OCI-LY7 (cell line): ENCODE measurements around the gene CMSS1. TPM values are rescaled to one million over a fixed set of nuclear protein-coding genes. Genes with fewer than 3 reads are reported as not detected.

Experiments used
- BruUV-seq: library from RNA; stranded (reverse); fragments of 400-500 nt; replicated peaks from 2 replicates; lab custom pipeline; 2021; lab: Mats Ljungman, UMichigan
- CTCF ChIA-PET: fragments of 300-600 bp; sonication (Branson Sonifier 250); formaldehyde crosslinking; loops from one replicate; lab custom pipeline; 2022; ENCODE audit warnings: antibody characterized with exemption; ENCODE audit not compliant: unreplicated experiment; lab: Charles Lee
- POLR2A ChIA-PET: fragments of 300-600 bp; sonication (Branson Sonifier 250); formaldehyde crosslinking; loops from one replicate; lab custom pipeline; 2022; ENCODE audit warnings: antibody characterized with exemption; lab: Charles Lee
- DNase-seq: peaks from one replicate; pipeline ENCODE4 v3.0.0-alpha.2; 2015; ENCODE audit warnings: low spot score
- H2AFZ ChIP-seq: fragments of 200-600 bp; sonication (generic), shearing (Covaris generic); 2 replicates; pipeline ENCODE4 v1.6.1; 2014; ENCODE audit warnings: mild to moderate bottlenecking, antibody characterized with exemption, low read length, moderate library complexity
- H3K27ac ChIP-seq: fragments of 200-600 bp; sonication (generic); 2 replicates; pipeline ENCODE4 v1.5.1; 2014; ENCODE audit warnings: mixed run types, low read depth, mild to moderate bottlenecking, moderate library complexity, low read length, inconsistent platforms; ENCODE audit not compliant: poor library complexity, severe bottlenecking
- H3K36me3 ChIP-seq: fragments of 200-600 bp; sonication (generic); 2 replicates; pipeline ENCODE4 v1.6.1; 2014; ENCODE audit warnings: mild to moderate bottlenecking, antibody characterized with exemption, low read length, moderate library complexity, mixed read lengths; ENCODE audit not compliant: insufficient read depth
- H3K4me1 ChIP-seq: fragments of 200-600 bp; sonication (generic); 2 replicates; pipeline ENCODE4 v1.5.1; 2014; ENCODE audit warnings: mild to moderate bottlenecking, low read length; ENCODE audit not compliant: insufficient read depth, poor library complexity, severe bottlenecking
- H3K4me2 ChIP-seq: fragments of 200-600 bp; sonication (generic); 2 replicates; pipeline ENCODE4 v1.6.1; 2014; ENCODE audit warnings: mild to moderate bottlenecking, low read length
- H3K4me3 ChIP-seq: fragments of 200-600 bp; sonication (generic); 2 replicates; pipeline ENCODE4 v1.5.1; 2014; ENCODE audit warnings: mild to moderate bottlenecking, low read depth, low read length; ENCODE audit not compliant: poor library complexity, severe bottlenecking
- H3K79me2 ChIP-seq: fragments of 200-600 bp; sonication (generic); 2 replicates; pipeline ENCODE4 v1.6.1; 2016; ENCODE audit warnings: low read depth, mild to moderate bottlenecking, low read length, moderate library complexity, mixed read lengths; ENCODE audit not compliant: insufficient read depth
- H3K9me2 ChIP-seq: fragments of 200-600 bp; sonication (generic); 2 replicates; pipeline ENCODE4 v1.6.1; 2016; ENCODE audit warnings: mild to moderate bottlenecking, low read length, mixed read lengths; ENCODE audit not compliant: insufficient read depth
- H3K9me3 ChIP-seq: fragments of 200-600 bp; sonication (generic); 2 replicates; pipeline ENCODE4 v1.6.1; 2014; ENCODE audit warnings: mild to moderate bottlenecking, mixed run types, low read length, mixed read lengths
- H4K20me1 ChIP-seq: fragments of 200-600 bp; sonication (generic); 2 replicates; pipeline ENCODE4 v1.6.1; 2014; ENCODE audit warnings: mild to moderate bottlenecking, antibody characterized with exemption, low read length, moderate library complexity, mixed read lengths; ENCODE audit not compliant: insufficient read depth
- EZH2phosphoT487 ChIP-seq: fragments of 200-600 bp; sonication (generic); IDR thresholded peaks from 2 replicates; pipeline ENCODE4 v1.6.1; 2018; ENCODE audit warnings: low read depth, borderline replicate concordance, mild to moderate bottlenecking, mixed run types, antibody characterized with exemption, low read length, moderate library complexity, mixed read lengths
- intact Hi-C: fragments of 100-400 bp; cut with micrococcal nuclease; formaldehyde crosslinking; loops from one replicate; pipeline ENCODE4 v1.10.0; 2022; ENCODE audit not compliant: unreplicated experiment
- total RNA-seq, 2 experiments: library from RNA; depleted of rRNA in 1 of 2; stranded (reverse); fragments of >200 nt in 1 of 2; shearing (Covaris generic) in 1 of 2; gene quantifications; 2 replicates each; pipeline ENCODE4 v1.2.3, GENCODE V29; 2014 to 2022
- TF ChIP-seq, protein P1 (sequence below): fragments of 200-600 bp; sonication (generic); conservative IDR thresholded peaks from 2 replicates; pipeline ENCODE4 v1.5.1; 2014; ENCODE audit warnings: mild to moderate bottlenecking, antibody characterized with exemption, low read length, moderate library complexity, mixed read lengths

The CMSS1 gene
- total RNA-seq, 2 experiments from 2014 or later: 25.7 to 46.6 TPM

DNA sequence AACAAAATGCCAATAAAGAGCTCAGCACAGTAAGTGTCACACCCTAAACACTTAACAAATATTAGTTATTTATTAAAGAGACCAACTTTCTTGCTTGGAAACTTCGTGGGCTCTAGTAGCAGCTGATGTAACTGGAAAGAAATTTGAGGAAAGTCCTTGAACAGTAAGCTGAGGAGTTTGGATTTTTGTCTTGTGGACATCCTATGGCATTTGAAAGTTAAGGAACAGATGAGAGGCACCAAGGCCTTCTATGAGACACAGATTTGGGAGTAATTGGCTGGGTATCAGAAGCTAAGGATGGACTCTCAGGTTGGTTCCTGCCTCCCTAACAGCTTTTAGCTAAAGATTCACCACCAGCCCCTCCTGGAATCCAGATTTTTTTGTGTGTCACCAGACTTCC is 356.3 kb downstream of the CMSS1 start:
- H3K4me3 ChIP-seq: no peak overlapping the region
- intact Hi-C loops: no loop called here
- H3K9me2 ChIP-seq: no peaks in the 10 kb centered on the region
- CTCF ChIA-PET: no interaction called here
- H3K9me3 ChIP-seq: no peaks in the 10 kb centered on the region; the same call in 1 of the 2 replicates
- POLR2A ChIA-PET: interaction anchor here (0.6 to 2.0 kb wide), 2 partner anchors 38 to 86 kb away, joined by 3 to 5 read pairs; no protein-coding TSS in a partner anchor
- no peak overlapping the region for H2AFZ ChIP-seq
- H3K4me1 ChIP-seq: no peaks in the 10 kb centered on the region
- no peaks in the 10 kb centered on the region for H3K79me2 ChIP-seq
- no peak overlapping the region for H3K27ac ChIP-seq
- BruUV-seq: no TSS peak
- H3K36me3 ChIP-seq: peaks cover 43% of the 10 kb centered on the region
- DNase-seq: no peak
- no peaks in the 10 kb centered on the region for H4K20me1 ChIP-seq
- H3K4me2 ChIP-seq: no peak overlapping the region
- no peak for TF ChIP-seq EZH2phosphoT487
- TF ChIP-seq, protein P1, sequence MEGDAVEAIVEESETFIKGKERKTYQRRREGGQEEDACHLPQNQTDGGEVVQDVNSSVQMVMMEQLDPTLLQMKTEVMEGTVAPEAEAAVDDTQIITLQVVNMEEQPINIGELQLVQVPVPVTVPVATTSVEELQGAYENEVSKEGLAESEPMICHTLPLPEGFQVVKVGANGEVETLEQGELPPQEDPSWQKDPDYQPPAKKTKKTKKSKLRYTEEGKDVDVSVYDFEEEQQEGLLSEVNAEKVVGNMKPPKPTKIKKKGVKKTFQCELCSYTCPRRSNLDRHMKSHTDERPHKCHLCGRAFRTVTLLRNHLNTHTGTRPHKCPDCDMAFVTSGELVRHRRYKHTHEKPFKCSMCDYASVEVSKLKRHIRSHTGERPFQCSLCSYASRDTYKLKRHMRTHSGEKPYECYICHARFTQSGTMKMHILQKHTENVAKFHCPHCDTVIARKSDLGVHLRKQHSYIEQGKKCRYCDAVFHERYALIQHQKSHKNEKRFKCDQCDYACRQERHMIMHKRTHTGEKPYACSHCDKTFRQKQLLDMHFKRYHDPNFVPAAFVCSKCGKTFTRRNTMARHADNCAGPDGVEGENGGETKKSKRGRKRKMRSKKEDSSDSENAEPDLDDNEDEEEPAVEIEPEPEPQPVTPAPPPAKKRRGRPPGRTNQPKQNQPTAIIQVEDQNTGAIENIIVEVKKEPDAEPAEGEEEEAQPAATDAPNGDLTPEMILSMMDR: no peak

DNA sequence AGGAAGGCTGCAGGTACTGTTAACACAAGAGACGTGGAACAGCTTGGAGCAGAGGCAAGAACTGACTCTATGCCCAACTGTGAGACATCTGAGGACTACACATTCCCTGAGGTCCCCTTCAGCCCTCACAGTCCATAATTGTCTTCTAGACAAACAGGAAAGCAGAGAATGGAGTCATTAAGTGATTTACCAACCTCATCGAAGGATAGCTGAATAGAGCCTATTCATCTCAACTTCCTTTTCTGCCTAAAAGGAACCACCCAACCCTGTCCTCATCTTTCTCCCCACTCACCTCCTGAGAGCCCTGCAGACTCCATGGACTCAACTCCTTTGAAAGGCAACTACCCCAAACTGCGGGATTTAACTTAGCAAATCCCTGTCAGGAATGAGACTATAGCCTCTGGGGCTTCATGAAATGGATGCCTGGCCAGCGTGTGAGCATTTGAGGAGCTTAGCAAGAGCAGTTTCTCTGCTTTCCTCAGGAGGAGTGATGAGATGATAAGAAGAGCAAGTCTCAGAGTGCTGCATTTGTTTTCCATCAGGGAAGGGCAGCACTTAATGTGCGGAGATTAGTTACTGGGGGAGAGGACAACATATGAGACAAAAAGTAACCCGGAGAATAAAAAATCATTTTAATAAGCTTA is 358.1 kb downstream of the CMSS1 start:
- Histone ChIP-seq H3K79me2 (no peaks in the 10 kb centered on the region), H3K4me1 (no peaks in the 10 kb centered on the region), H3K4me2 (no peak overlapping the region), H4K20me1 (no peaks in the 10 kb centered on the region), H2AFZ (no peak overlapping the region), H3K27ac (no peak overlapping the region), H3K9me2 (no peaks in the 10 kb centered on the region), H3K36me3 (peaks cover 55% of the 10 kb centered on the region), H3K9me3 (peaks cover 11% of the 10 kb centered on the region; the same call in 1 of the 2 replicates), H3K4me3 (no peak overlapping the region)
- no TSS peak for BruUV-seq
- DNase-seq: no peak
- ChIA-PET POLR2A (interaction anchor here (1.7 to 2.0 kb wide), 2 partner anchors 11 to 40 kb away, joined by 5 to 10 read pairs; no protein-coding TSS in a partner anchor), CTCF (no interaction called here)
- intact Hi-C loops: no loop called here
- TF ChIP-seq, protein P1: no peak
- no peak for TF ChIP-seq EZH2phosphoT487

DNA sequence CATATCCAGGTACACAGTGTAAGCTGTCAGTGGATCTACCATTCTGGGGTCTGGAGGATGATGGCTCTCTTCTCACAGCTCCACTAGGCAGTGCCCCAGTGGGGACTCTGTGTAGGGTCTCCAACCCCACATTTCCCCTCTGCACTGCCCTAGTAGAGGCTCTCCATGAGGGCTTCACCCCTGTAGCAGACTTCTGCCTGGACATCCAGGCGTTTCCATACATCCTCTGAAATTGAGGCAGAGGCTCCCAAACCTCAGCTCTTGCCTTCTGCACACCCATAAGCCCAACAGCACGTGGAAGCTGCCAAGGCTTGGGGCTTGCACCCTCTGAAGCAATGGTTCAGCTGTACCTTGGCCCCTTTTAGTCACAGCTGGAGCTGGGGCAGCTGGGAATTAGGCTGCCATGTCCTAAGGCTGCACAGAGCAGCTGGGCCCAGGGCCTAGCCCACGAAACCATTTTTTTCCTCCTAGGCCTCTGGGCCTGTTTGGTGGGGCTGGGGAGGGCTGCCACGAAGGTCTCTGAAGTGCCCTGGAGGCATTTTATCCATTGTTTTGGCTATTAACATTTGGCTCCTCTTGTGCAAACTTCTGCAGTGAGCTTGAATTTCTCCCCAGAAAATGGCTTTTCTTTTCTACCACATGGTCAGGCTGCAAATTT is 362.2 kb downstream of the CMSS1 start:
- Histone ChIP-seq H3K4me3 (no peak overlapping the region), H3K9me3 (peaks cover 11% of the 10 kb centered on the region; the same call in 1 of the 2 replicates), H2AFZ (no peak overlapping the region), H4K20me1 (no peaks in the 10 kb centered on the region), H3K27ac (no peak overlapping the region), H3K36me3 (peaks cover 47% of the 10 kb centered on the region), H3K79me2 (no peaks in the 10 kb centered on the region), H3K4me2 (no peak overlapping the region), H3K9me2 (no peaks in the 10 kb centered on the region), H3K4me1 (no peaks in the 10 kb centered on the region)
- no TSS peak for BruUV-seq
- DNase-seq: peak; percentile 26
- intact Hi-C loops: no loop called here
- ChIA-PET POLR2A (interaction anchor here (0.7 kb wide), 1 partner anchor 353 kb away, joined by 3 read pairs; no protein-coding TSS in a partner anchor), CTCF (no interaction called here)
- TF ChIP-seq, protein P1: no peak
